Right ventricle myocardium superior (tissue), 1 donor: ENCODE data around the gene SDF4. TPM values are rescaled to one million over a fixed set of nuclear protein-coding genes. Genes with fewer than 3 reads are reported as not detected.
A peak's percentile ranks its signal among the peaks of the same experiment; 100 is the strongest.

Experiments
- ATAC-seq: fragments of 200-7000 bp; cut with Tn5 transposase; one replicate; pipeline ENCODE4 v1.9.1; 2020; ENCODE audit warnings: mild to moderate bottlenecking; ENCODE audit not compliant: poor library complexity
- DNase-seq: peaks from one replicate; pipeline ENCODE4 v3.0.0-alpha.2; 2020
- intact Hi-C: fragments of 100-400 bp; cut with DNase I; formaldehyde crosslinking; loops from one replicate; pipeline ENCODE4 v1.11.2; 2022
- microRNA-seq: library from miRNA; unstranded; fragments of <30 nt; microRNA quantifications from one replicate; pipeline ENCODE4 v1.2.0, GENCODE V29; 2020
- total RNA-seq: library from RNA; stranded (reverse); fragmentation: NEBNext Ultra II Directional; extraction: Animal tissue kit (Norgen Biotek cat#: 25700); gene quantifications from one replicate; pipeline ENCODE4 v1.2.1, GENCODE V29; 2021
- donor health status: DM: no; HTN: yes; CAD: no; lungs with severe emphysema.

The SDF4 gene
- total RNA-seq, 1 donor from 2014 or later: 110 TPM

DNA sequence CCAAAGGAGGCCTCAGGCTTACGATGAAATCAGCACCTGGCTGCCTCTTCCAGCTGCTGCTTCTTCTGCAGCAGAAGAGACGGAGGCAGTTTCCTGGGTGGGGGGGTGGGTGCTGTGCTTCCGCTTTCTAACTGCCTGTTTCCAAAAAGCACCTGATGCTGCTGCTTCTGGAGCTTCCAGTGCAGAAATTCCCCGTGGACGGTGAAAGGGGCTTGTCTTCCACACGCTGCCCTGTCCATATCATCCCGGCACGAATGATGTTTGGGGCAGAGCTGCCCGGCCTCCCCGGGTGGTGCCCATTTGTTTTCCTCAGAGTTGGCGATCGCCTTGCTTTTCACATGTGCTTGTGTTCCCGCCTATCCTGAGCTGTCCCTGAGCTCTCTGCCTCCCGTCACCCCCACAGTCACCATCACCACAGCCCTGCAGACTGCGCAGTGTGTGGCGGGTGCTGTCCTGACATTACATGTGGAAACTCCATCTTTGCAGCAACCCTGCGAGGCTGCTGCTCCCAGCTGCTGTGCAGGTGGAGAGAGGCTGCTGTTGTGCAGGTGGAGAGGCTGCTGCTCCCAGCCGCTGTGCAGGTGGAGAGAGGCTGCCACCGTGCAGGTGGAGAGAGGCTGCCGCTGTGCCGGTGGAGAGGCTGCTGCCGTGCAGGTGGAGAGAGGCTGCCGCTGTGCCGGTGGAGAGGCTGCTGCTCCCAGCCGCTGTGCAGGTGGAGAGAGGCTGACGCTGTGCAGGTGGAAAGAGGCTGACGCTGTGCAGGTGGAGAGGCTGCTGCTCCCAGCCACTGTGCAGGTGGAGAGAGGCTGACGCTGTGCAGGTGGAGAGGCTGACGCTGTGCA is 56.4 kb downstream of the SDF4 start:
- intact Hi-C loops: no loop called here
- DNase-seq (no peak), ATAC-seq (no peak)

DNA sequence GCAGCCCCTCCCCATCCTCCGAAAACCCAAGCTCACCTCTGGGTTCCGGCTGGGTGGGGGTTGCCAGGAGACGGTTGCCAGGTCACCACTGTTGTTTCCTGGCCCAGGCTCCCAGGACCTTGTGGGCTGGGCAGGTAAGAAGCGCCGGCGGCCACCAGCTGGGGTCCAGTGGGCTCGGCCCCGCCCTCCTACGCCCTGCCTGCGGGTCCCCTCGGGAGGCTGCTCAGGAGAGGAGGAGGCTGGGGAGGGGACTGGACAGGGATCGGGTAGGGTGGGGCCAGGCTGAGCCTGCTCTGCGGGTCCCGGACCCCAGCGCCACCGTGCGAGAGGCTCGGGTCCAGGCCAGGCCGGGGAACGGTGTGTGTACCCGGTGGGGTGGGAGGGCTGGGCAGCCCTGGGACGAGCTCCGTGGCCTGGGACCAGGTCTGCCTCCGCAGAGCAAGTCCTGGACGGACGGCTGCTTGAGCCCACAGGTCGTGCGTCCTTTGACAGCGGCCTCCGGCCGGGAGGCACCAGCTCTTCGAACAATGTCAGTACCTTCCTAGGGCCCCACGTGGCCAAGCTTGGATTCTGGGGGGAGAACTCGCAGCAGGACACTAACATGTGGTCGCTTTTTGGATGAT is 57.9 kb downstream of the SDF4 start, which contains the start of gene TTLL10:
TTLL10 (plus strand) TSS at position 88 of the 623 bp plus-strand sequence. CDS start 5,336 bp downstream, outside the sequence.
- ATAC-seq (peak; percentile 18), DNase-seq (peak; percentile 38)
- intact Hi-C loops: no loop called here

DNA sequence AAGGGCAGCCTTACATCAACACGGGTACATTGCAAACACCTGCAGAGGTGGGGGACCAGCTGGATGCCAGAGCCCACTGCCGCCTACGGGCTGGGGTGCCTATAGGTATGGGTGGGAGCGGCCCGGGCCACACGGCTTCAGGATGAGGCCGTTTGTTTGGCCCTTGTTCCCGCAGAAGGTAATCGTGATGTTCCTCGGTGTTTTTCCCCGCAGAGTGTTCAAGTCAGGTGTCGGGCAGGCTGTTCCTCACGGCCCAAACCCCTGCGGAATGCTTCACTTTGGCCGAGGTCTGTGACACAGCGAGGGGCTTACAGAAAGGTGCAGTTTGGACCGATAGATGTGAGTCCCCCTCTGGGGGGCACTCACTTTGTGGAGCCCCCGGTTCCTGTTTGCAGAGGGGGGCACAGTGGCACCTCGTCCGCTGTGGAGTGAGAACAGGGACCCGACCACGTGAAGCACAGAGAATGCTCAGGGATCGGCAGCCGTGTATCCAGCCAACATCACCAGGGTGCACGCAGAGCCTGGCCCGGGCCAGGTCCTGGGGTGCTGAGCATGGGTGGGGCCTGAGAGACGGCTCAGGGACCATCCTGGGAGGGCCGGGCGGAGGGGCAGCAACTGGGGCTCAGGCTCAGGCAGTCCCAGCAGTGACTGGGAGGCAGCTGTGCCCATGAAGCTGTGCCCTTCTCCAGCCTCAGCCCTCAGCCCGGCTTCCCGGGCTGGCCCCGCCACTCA is 58.6 kb downstream of the SDF4 start:
- intact Hi-C loops: no loop called here
- ATAC-seq: no peak
- DNase-seq: peak; percentile 34

DNA sequence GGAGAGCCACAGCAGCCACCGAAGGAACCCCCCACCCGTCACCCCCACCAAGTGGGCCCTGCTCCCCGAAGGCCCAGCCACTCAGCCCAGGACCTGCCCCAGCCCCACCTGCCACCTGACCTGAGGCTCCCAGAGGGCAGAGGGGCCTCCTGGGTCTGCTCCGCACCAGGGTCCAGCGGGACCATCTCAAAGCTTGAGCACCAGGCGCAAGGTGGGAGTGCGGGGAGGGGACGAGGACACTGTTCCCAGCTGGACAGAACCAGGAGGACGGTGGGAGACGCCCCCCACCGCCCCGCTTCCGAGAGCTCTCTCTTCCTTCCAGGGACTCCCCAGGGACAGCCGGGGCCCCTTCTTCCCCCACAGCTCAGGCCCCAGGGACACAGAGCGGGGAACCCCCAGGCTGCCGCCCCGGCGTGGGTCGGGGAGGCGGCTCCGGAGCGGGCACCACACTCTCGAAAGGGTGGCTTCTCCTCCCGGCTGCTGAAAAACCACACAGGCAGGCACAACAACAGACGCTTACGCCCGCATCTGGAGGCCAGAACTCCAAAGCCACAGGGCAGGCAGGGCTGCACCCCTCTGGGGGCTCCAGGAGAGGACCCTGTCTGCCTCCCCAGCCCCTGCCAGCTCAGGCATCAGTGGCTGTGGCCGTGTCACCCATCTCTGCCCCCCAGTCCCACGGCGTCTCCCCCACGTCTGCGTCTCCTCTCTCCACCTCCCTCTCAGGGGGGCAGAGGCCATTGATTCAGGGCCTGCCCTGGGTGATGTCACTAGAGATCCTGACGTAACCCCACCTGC is 60.1 kb downstream of the SDF4 start:
- DNase-seq (peak; percentile 31), ATAC-seq (no peak)
- intact Hi-C loops: no loop called here

DNA sequence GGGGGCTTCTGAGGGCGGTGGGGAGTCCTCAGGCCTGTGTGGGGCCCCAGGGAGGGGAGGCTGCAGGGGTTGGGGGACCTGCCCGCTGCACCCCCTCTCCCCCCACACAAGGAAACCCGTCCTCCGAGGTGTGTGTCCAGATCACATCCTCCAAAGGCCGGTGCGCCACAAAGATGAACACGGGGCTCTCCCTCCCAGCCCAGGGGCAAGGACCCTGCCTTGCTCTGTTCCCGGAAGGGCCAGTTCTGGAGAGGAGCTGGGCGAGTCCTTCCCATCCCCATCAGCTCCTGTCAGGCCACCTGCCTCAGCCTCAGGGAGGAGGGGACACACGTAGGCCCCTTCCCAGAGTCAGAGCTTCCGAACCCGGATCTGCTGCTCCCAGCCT is 60.6 kb downstream of the SDF4 start:
- DNase-seq (no peak), ATAC-seq (no peak)
- intact Hi-C loops: no loop called here

DNA sequence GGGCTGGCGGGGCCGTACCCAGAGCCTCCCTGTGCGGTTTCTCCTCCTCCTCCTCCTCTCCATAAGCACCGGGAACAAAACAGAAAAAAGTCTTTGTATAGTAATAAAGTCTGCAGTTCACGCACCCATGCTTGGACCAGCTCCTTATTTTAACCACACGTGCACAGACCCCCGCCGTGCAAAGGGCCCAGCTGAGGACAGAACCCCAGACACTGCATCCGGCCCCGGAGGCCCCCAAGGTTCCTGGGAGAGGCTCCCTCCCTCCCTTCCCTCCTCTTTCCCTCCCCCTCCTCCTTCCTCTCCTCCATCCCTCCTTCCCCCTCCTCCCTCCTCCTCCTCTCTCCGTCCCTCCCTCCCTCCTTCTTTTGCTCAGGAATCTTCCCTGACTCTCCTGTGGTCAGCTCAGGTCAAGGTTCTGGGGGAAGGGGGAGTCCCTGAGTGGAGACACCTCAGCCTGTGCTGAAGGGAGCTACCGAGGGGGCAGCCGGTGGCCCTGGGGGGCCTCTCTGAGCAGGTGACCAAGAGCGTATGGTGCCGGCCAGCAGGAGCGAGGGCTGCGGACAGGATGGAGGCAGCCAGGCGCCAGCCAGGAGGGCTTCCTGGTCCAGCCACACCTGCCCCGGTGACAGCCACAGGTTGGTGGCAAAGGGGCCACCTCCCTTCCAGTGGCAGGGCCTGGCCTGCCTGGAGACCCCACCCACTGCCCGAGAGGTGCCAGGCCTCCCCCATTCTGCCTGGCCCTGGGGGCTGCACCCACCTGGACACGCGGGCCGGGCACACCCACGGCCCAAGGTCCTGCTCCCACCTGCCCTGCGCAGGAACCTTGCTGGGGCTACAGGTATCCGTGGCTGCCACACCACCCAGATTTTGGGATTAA is 61.3 kb downstream of the SDF4 start:
- no peak for ATAC-seq
- intact Hi-C loops: no loop called here
- DNase-seq: peak; percentile 36

DNA sequence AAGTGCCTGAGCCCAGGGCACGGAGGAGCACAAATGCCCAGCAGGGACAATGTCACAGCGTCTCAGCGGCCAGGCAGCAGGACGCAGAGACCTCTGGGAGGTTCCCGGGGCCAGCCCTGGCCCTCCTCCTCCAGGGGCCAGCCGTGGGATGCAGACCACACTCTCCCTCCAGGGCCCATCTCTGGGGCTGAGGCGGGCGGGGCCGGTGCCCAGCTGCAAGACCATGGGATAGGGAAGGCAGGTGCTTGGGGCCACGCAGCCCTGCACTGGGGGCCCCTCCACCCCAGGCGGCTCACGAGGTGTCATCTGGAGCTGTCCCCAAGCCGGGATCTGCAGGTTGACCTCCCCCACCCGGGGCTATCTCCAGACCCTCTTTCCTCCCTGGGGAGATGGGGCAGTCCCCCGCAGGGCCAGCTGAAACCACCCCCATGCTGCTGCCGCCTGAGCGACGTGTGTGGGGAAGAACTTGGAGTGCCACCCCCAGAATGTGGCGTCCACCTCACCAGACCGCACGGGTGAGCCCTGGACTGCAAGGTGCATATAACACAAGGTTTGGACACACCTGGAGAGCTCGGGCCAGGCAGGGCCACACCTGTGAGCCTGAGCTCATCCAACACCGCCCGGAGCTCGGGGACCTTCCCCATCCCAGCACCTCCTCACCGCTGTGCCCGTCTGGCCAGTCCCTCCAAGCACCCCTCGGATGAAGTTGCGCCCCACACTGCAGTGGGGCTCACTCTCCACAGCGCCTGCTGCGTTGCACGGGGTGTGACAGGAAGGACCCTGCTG is 62.2 kb downstream of the SDF4 start:
- DNase-seq: peak; percentile 32
- no peak for ATAC-seq
- intact Hi-C loops: no loop called here

DNA sequence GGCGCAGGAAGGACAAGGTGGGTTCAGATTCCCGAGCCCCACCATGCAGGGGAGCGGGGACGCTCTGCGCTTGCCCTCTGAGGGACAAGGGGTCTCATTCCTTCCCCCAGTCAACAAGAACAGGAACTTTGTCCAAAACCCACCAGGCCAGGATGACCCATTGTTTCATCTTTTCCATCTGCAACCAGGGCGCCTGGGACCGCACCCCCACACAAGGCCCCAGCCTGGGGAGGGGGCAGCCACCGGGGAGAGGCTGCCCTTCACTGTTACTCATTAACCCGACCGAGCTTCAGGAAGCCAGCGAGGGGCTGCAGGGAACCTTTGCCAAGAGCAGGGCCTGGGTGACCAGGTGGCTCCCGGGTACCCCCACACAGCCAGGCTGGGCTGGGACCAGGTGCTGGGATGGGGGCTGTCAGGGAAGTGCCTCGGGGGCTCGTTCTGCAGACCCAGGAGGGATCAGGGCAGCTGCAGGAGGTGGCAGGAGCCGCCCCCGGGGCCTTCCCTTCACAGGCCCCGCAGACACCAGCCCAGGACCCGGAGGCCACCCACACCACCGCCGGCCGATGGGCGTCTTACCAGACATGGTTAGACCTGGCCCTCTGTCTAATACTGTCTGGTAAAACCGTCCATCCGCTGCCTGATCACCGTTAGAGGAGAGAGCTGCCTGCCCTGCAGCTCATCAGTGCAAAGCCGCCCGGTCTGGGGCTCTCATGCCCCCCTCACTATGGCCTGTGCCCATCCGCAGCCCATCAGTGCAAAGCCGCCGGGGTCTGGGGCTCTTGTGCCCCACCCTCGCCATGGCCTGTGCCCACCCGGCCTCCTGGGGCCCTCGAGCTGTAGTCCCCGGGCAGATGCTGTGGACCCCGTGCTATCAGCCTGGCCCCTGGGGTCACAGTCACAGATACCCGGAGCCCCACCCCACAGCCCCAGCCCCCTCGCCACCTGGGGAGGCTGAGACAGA is 63.1 kb downstream of the SDF4 start:
- ATAC-seq (no peak), DNase-seq (peak; percentile 36)
- intact Hi-C loops: no loop called here

DNA sequence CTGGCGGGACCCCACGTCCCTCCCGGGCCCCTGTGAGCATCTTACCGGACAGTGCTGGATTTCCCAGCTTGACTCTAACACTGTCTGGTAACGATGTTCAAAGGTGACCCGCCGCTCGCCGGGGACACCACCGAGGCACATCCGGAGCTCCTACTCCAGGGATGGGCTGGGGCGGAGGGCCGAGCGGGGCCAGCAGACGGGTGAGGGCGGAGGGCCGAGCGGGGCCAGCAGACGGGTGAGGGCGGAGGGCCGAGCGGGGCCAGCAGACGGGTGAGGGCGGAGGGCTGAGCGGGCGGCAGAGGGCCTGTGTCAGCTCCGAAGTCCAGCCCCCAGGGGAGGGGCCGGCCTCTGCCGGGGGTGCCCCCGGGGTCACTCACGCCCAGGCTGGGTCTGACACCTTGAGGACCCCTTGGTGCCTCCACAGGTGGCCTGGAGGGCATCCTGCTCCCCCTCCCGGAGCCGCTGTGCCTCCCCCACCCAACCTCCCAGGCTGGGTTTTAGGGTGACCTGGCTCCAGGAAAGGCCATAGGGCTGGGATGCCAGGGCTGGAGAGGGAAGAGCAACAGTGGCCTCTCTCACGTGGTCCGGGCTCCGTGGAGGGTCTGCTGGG is 63.9 kb downstream of the SDF4 start:
- ATAC-seq (no peak), DNase-seq (no peak)
- intact Hi-C loops: no loop called here

DNA sequence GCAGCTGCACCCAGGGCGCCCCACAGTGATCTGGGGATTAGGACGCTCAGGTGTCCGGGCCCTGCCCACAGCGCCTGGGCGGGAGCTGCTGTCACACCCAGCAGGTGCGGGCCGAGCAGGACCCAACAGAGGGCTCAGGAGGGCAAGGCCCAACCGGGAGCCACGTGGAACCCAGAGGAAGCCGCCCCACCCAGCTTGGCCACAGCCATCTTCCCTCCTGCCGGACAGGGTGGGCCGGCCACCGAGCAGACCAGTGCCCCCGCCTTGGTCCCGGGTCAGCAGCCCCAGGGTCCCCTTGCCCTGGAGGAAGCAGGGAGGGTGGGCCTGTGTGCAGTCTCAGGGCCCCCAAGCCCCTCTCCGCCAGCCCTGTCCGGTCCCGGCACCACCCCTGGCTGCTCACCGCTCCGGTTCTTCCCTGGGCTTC is 64.4 kb downstream of the SDF4 start:
- intact Hi-C loops: no loop called here
- DNase-seq (no peak), ATAC-seq (no peak)

Small RNA genes within 50 kb of the gene (microRNA-seq; reads per million reads assigned to microRNA genes)
- gene MIR200A (not detected), gene MIR200B (2.9 reads per million), gene MIR429 (1.6 reads per million)

Other genes with a start within 250 kb of the SDF4 start
- 170 TPM for gene PERM1, start 249.9 kb downstream of the SDF4 start, total RNA-seq
- 27.4 TPM for gene HES4, start 231.9 kb downstream of the SDF4 start, total RNA-seq
- gene ISG15, start 218.5 kb downstream of the SDF4 start, total RNA-seq: 13.3 TPM
- gene AGRN, start 211.9 kb downstream of the SDF4 start, total RNA-seq: 12.8 TPM
- gene RNF223, start 157.7 kb downstream of the SDF4 start, total RNA-seq: not detected
- gene C1orf159, start 115.9 kb downstream of the SDF4 start, total RNA-seq: 2.4 TPM
- 0.22 TPM for gene TTLL10, start 58.1 kb downstream of the SDF4 start, total RNA-seq
- 0.32 TPM for gene TNFRSF18, start 25.4 kb downstream of the SDF4 start, total RNA-seq
- gene TNFRSF4, start 17.8 kb downstream of the SDF4 start, total RNA-seq: 2.1 TPM
- gene B3GALT6, start 236 bp upstream of the SDF4 start, total RNA-seq: 8.6 TPM
- 0.51 TPM for gene C1QTNF12, start 14.7 kb upstream of the SDF4 start, total RNA-seq
- gene UBE2J2, start 41.9 kb upstream of the SDF4 start, total RNA-seq: 34.7 TPM
- 2.6 TPM for gene SCNN1D, start 48.4 kb upstream of the SDF4 start, total RNA-seq
- 56.3 TPM for gene ACAP3, start 75.9 kb upstream of the SDF4 start, total RNA-seq
- gene PUSL1, start 76.6 kb upstream of the SDF4 start, total RNA-seq: 10.6 TPM
- gene INTS11, start 92.7 kb upstream of the SDF4 start, total RNA-seq: 70.9 TPM
- 113 TPM for gene CPTP, start 92.8 kb upstream of the SDF4 start, total RNA-seq
- 0.40 TPM for gene TAS1R3, start 99.3 kb upstream of the SDF4 start, total RNA-seq
- gene DVL1, start 117.4 kb upstream of the SDF4 start, total RNA-seq: 126 TPM
- 21.7 TPM for gene MXRA8, start 126.6 kb upstream of the SDF4 start, total RNA-seq
- gene AURKAIP1, start 143.2 kb upstream of the SDF4 start, total RNA-seq: 271 TPM
- gene CCNL2, start 167.3 kb upstream of the SDF4 start, total RNA-seq: 45.7 TPM
- 144 TPM for gene MRPL20, start 175.3 kb upstream of the SDF4 start, total RNA-seq
- gene ANKRD65, start 189.3 kb upstream of the SDF4 start, total RNA-seq: 1.8 TPM
- gene VWA1, start 203.7 kb upstream of the SDF4 start, total RNA-seq: 17.1 TPM
- 0.94 TPM for gene ATAD3C, start 217.7 kb upstream of the SDF4 start, total RNA-seq
- 7.9 TPM for gene ATAD3B, start 239.8 kb upstream of the SDF4 start, total RNA-seq